ENCODE data around the gene KSR1.

DNA sequence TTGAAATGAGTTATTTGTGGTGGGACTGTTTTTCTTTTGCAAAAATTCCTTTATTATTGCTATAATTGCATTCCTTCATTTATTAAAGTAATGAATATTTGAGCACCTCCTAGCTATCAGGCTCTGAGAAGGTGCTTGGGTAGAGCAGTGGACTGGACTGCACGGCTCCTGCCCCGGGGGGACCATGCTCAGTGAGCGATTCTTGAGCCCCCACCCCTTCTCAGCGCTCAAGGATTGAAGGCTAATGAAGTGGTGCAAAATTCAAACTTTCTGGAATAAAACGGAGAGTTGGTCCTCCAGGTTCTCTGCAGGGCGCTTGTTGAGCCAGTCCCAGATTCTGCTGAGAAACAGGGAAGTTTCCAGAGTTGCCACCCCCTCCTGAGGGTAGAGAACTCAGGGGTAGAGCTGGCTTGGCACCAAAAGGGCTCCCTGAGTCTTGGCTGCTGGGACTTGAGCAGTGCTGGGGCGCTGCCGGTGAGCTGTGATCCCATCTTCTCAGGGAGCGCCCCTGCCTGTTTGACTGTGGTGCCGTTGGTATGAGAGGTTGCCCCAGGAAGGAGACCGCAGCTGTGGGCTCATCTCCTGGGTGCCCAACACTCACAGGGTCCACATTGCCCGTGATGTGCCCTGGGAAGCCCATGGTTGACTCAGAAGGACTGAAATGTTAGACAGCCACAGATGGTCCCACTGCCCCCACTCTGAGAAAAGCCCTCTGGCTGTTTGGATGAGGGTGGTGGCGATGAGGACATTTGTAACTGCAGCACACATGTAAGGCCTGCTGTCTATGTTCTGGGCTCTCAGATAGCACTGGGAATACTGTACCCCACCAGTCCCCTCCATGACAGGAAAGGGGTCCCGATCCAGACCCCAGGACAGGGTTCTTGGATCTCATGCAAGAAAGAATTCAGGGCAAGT is 20.0 kb downstream of the KSR1 start:
- TF ChIP-seq EP300 (conservative IDR thresholded peaks at IDR 0.05; ENCODE audit: poor library complexity, severe bottlenecking) (no peak), POLR2AphosphoS5 (IDR thresholded peaks at IDR 0.05) (no peak)
- TF ChIP-seq, protein P1, sequence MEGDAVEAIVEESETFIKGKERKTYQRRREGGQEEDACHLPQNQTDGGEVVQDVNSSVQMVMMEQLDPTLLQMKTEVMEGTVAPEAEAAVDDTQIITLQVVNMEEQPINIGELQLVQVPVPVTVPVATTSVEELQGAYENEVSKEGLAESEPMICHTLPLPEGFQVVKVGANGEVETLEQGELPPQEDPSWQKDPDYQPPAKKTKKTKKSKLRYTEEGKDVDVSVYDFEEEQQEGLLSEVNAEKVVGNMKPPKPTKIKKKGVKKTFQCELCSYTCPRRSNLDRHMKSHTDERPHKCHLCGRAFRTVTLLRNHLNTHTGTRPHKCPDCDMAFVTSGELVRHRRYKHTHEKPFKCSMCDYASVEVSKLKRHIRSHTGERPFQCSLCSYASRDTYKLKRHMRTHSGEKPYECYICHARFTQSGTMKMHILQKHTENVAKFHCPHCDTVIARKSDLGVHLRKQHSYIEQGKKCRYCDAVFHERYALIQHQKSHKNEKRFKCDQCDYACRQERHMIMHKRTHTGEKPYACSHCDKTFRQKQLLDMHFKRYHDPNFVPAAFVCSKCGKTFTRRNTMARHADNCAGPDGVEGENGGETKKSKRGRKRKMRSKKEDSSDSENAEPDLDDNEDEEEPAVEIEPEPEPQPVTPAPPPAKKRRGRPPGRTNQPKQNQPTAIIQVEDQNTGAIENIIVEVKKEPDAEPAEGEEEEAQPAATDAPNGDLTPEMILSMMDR (IDR thresholded peaks at IDR 0.05; ENCODE audit: poor library complexity, severe bottlenecking), result no peak
